GM18907 (cell line): ENCODE data around the gene TSPAN32.
A peak's percentile ranks its signal among the peaks of the same experiment; 100 is the strongest.

Source experiments
- ATAC-seq: cut with Tn5 transposase; IDR thresholded peaks from one replicate; pipeline ENCODE4 v1.9.1; 2021; ENCODE audit warnings: mild to moderate bottlenecking, moderate library complexity; ENCODE audit not compliant: unreplicated experiment

The TSPAN32 gene

GRCh38 chr11:2301631-2302305, at the start of gene TSPAN32, which contains the start of gene C11orf21:
TSPAN32 (plus strand) TSS chr11:2302013; CDS start chr11:2302150, 137 bp downstream.
C11orf21 (minus strand) TSS chr11:2301918; CDS start chr11:2301808, 110 bp downstream.
- ATAC-seq, result peak; percentile 68

GRCh38 chr11:2252018-2252417, 49.8 kb upstream of the TSPAN32 start:
- no peak for ATAC-seq

GRCh38 chr11:2256293-2256913, 45.4 kb upstream of the TSPAN32 start:
- no peak for ATAC-seq

- no peak for ATAC-seq
Observed at GRCh38 chr11:2256951-2257700, 44.7 kb upstream of the TSPAN32 start.

- no peak for ATAC-seq
Observed at GRCh38 chr11:2258501-2259465, 43.0 kb upstream of the TSPAN32 start.

- ATAC-seq, result no peak
Observed at GRCh38 chr11:2259466-2259830, 42.4 kb upstream of the TSPAN32 start.

GRCh38 chr11:2259897-2260451, 41.8 kb upstream of the TSPAN32 start:
- no peak for ATAC-seq

GRCh38 chr11:2260491-2261364, 41.1 kb upstream of the TSPAN32 start:
- no peak for ATAC-seq

GRCh38 chr11:2261436-2262230, 40.2 kb upstream of the TSPAN32 start:
- ATAC-seq, result no peak

GRCh38 chr11:2262301-2263070, 39.3 kb upstream of the TSPAN32 start:
- ATAC-seq, result no peak

GRCh38 chr11:2263071-2263565, 38.7 kb upstream of the TSPAN32 start:
- ATAC-seq, result no peak

- no peak for ATAC-seq
Observed at GRCh38 chr11:2263724-2264360, 38.0 kb upstream of the TSPAN32 start.

GRCh38 chr11:2264366-2265053, 37.3 kb upstream of the TSPAN32 start:
- no peak for ATAC-seq

GRCh38 chr11:2265396-2265795, 36.4 kb upstream of the TSPAN32 start:
- ATAC-seq, result peak; percentile 43

- no peak for ATAC-seq
Observed at GRCh38 chr11:2265854-2266585, 35.8 kb upstream of the TSPAN32 start.
